RKO (cell line): ENCODE measurements around the gene PRRX2.
A peak's percentile ranks its signal among the peaks of the same experiment; 100 is the strongest.

Experiments
- DNase-seq: peaks from one replicate; pipeline ENCODE4 v3.0.0-alpha.2; 2016; ENCODE audit warnings: low spot score

Gene PRRX2

GRCh38 chr9:129679537-129679936 lies 14.1 kb downstream of the PRRX2 start:
- DNase-seq: no peak

- DNase-seq: no peak
Observed at GRCh38 chr9:129681924-129682323, 16.5 kb downstream of the PRRX2 start.

- no peak for DNase-seq
Observed at GRCh38 chr9:129682381-129682780, 16.9 kb downstream of the PRRX2 start.

GRCh38 chr9:129685220-129685932 lies 19.9 kb downstream of the PRRX2 start:
- DNase-seq: peak; percentile 80

DNA sequence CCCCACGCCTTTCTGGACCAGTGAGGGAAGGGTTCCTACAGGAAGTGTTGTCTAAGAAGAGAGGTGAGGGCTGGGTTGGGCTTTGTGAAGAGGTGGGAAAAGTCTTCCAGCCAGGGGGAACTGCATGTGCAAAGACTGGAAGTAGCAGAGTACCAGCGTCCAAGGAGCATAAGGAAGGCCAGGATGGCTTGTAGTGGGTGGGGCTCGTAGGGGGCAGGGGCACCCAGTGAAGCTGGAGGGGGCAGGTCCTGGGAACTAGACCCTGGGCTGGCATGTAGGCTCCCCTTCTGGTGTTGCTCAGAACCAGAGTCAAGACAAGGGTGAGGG lies 20.4 kb downstream of the PRRX2 start:
- no peak for DNase-seq

DNA sequence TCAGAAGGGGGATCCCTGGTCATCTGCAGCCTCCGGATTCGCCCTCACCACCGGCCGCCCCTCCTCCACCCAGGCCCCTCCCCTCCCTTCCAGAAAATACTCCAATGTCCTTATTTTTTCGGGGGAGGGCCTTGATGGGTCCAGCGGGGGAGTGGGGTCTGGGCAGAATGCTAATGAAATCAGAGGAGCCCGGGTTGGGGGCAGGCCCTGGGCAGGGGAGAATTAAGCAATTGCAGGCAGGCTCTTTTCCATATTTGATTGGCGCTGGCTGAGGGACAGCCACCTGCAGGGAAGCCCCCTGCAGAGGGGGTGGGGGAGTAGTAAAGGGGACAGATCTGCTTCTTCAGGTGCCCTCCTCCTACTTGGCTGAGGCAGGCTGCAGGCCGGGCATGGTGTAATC lies 21.3 kb downstream of the PRRX2 start:
- no peak for DNase-seq

- DNase-seq: no peak
Observed at GRCh38 chr9:129687391-129687790, 21.9 kb downstream of the PRRX2 start.

- DNase-seq: no peak
Observed at GRCh38 chr9:129688285-129689043, 23.0 kb downstream of the PRRX2 start.

DNA sequence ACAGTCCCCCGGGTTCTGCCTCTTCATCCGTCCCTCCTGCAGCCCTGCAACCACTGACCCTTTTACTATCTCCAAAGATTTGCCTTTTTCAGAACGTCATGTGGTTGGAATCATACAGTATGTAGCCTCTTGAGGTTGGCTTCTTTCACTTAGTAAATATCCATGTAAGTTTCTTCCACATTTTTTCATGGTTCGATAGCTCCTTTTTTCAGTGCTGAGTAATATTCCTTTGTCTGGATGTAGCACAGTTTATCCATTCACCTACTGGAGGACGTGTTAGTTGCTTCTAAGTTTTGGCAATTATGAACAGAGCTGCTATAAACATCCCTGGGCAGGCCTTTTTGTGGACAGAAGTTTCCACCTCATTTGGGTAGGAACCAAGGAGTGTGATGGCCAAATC lies 27.1 kb downstream of the PRRX2 start:
- no peak for DNase-seq

GRCh38 chr9:129693741-129694140 lies 28.3 kb downstream of the PRRX2 start:
- no peak for DNase-seq

- no peak for DNase-seq
Observed at GRCh38 chr9:129694243-129694646, 28.8 kb downstream of the PRRX2 start.

GRCh38 chr9:129695870-129696269 lies 30.4 kb downstream of the PRRX2 start:
- no peak for DNase-seq

DNA sequence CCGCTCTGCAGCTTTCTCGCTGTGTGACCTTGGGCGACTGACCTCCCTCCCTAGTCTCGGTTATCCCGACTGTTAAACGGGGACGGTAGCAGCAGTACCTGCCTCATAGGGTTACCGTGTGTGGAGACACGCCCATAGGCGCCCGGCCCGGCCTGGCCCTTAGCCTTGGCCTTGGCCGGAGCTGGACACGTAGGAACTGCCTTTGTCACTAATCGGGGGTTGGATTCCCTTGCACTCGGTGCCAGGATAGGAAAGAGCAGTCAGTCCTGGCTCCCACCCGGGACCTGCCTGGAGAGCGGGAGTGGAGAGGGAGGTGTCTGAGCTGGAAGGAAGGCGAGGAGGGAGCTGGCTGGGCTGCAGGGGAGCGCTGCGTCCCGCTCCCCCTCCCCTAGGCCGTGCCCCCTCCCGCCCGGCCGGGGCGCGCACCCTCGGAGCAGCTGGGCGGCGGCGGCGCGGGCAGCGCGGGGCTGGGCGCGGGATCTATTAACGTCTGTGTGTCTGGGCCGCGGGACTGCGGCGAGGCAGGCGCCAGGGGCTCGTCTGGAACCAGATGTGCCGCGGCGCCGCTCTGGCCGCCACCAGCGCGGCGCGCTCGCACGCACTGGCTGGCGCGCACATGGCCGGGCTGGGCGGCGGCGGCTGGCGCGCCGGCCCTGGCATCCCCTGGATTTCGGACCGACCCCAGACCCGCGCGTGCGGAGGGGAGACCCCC lies 31.7 kb downstream of the PRRX2 start:
- DNase-seq: peak; percentile 61

GRCh38 chr9:129697656-129698253 lies 32.3 kb downstream of the PRRX2 start:
- peak; percentile 62 for DNase-seq

DNA sequence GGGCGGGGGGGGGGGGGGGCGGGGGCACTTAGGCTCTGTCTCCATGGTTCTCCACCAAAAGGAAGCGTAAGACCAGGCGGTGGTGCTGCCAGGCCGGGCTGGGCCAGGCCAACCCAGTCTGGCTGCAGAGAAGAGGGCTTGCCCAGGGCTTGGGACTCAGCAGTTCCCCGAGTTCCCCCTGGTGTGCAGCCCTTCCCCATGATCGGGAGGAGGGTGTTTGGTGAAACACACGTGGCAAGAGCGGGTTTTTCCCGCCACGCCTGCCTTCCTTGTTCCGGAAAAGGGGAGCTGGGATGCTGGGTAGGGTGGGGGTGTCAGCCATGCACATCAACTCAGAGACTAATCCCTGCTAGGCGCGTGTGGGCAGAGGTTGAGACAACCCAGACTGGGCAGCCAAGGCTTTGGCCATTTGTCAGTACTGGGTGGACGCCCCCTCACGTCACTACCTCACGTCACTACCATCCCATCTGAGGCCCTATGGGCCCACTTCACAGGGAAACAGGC lies 32.9 kb downstream of the PRRX2 start:
- no peak for DNase-seq

DNA sequence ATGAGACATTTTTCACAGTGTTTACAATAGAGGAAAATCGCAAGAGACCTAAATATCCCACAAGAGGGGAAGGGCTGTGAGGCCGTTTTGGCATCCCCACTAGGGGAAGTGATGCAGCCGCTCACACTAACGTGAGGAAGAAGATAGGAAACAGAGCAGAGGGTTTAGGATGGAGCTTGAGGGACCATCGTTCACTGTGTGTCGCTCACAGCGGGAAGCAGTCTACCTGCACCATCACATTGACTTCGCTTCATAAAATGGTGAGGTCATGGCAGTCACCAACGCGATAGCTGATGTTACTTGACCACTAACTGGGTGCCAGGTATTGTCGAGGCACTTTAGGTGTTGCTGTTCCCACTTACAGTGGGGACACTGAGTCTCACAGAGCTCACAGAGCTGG lies 35.6 kb downstream of the PRRX2 start:
- DNase-seq: no peak

- no peak for DNase-seq
Observed at GRCh38 chr9:129701549-129701948, 36.1 kb downstream of the PRRX2 start.

DNA sequence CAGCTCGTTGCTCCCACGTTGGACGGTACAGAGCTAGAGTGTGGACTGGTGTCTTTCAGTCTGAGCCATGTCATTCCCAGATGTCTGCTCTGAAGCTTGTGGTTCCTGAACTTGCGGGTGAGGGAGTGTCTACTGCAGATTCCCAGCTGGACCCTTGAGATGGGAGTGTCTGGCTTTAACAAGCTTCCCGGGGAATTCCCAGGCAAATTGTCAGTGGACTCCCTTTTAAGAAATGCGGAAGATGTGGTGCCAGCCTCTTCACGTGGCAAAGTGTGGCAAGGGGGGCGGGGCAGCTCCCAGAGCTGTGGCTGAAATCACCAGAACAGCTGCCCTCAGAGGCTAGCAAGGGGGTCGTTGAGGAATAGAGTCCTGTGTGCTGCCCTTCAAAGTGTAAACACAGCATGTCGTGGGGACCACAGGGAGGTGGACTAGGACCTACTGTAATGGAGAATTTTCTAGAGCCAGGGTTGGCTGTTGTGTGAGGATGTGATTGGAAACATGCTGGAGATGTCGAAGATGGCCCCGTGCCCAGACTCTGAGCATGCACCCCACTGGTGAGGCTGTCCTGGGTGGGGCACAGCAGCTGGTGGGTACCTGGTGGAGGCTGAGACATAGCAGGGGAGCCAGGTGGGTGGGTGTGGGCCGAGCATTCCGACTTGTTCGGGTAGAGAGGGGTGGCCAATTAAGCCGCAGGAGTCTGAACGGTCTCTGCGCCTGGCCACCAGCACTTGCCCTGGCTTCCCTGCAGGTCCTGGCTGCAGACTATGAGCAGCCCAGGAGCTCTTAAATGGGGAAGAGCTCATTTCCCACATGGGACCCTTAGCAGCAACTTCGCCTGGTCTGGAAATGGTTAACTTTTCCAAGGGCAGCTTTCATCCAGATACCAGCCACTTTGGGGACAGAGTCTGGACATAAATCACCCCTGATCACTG lies 37.4 kb downstream of the PRRX2 start:
- DNase-seq: no peak

DNA sequence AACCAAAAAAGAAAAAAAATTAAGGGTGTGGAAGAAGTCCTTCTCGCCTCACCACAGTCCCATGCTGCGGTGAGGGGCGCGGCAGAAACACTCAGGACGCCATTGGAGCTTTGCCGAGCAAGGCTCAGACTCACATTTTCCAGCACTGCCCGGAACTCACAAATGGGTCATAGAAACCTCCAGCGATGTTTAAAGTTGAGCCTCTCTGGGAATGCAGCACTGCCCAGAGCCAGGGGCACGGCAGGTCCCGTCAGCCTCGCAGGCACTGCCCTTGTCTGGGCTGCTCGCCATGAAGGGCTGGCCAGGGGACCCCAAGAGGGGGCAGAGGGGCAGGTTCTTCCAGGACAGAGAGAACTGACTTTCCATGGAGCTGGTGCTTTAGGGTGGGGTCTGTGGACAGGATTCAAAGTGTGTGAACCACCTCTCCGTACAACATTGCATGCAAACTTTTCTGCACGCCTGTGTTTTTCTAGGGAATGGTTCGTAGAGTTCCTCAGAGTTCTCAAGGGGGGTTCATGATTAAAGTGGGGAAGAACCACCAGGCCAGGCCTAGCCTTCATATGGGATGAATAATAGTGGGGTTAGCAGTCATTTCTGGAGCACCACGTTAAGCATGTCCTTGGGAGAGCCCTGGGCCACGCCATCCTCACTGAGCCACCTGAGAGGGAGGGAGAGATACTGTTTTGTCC lies 38.4 kb downstream of the PRRX2 start:
- no peak for DNase-seq

- no peak for DNase-seq
Observed at GRCh38 chr9:129704807-129705206, 39.4 kb downstream of the PRRX2 start.

- no peak for DNase-seq
Observed at GRCh38 chr9:129708793-129709192, 43.3 kb downstream of the PRRX2 start.
